Cardiac fibroblast (primary cell): ENCODE data around the gene EPHA3.
A peak's percentile ranks its signal among the peaks of the same experiment; 100 is the strongest.

ENCODE experiments used
- DNase-seq, 2 donors: peaks; one replicate each; pipeline versions ENCODE4 v3.0.0 to v3.0.0-alpha.2; 2010; ENCODE audit warnings: low read depth in 2 of 2
- H3K4me3 ChIP-seq, 2 donors: replicated peaks in 1 of 2; 1 replicate in 1 of 2; 2 replicates in 1 of 2; pipeline ENCODE4 v1.5.1; 2011; ENCODE audit warnings: low read depth in 2 of 2, low read length in 2 of 2, mild to moderate bottlenecking in 2 of 2, moderate library complexity in 1 of 2
- TF ChIP-seq, protein P1 (sequence below): IDR thresholded peaks from one replicate; pipeline ENCODE4 v1.5.1; 2011; ENCODE audit warnings: low read depth, mild to moderate bottlenecking, low read length, inconsistent platforms

The EPHA3 gene

DNA sequence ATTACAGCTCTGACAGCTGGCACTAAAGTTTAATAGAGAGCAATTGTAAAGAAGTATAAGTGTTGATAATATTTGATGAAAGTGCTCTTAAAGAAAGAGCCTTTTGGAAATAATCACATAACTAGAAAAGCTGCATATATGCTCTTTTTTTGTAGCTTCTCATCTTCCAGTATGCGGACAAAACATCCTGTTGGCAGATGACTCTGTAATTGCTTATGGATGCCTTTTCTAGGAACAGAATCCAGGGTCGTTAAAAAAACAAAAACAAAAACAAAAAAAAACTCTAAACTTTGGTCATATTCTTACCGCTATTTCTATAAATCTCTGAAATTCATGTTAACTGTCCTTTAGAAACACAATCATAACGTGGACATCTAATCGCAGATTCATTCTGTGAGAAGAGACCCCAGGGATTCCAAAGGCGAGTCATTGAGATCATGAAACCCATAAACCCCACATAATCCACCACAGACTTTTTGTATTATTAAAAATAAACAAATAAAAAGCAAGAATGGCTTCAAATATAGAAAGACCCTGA is 109.8 kb downstream of the EPHA3 start:
- DNase-seq, result no peak
- H3K4me3 ChIP-seq, result no peak overlapping the region
- TF ChIP-seq, protein P1, sequence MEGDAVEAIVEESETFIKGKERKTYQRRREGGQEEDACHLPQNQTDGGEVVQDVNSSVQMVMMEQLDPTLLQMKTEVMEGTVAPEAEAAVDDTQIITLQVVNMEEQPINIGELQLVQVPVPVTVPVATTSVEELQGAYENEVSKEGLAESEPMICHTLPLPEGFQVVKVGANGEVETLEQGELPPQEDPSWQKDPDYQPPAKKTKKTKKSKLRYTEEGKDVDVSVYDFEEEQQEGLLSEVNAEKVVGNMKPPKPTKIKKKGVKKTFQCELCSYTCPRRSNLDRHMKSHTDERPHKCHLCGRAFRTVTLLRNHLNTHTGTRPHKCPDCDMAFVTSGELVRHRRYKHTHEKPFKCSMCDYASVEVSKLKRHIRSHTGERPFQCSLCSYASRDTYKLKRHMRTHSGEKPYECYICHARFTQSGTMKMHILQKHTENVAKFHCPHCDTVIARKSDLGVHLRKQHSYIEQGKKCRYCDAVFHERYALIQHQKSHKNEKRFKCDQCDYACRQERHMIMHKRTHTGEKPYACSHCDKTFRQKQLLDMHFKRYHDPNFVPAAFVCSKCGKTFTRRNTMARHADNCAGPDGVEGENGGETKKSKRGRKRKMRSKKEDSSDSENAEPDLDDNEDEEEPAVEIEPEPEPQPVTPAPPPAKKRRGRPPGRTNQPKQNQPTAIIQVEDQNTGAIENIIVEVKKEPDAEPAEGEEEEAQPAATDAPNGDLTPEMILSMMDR, result no peak

DNA sequence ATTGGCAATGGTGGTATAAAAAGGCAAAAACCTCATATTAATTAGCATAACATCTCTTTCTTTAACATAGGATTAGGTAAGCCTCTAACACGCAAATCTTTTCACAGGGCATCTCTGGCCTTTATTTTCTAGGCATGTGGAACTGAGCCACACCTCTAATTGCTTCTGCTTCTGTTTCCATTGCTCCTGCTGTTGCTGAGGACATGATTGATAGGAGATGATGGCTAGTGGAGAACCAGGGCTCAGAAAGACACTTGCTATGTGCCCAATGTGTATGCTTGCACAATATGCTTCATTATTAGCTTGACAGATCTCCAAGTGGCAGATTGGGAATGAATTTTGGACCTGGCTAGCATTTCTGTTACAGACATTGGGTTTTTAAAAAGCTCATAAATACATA is 114.5 kb downstream of the EPHA3 start:
- TF ChIP-seq, protein P1, result no peak
- DNase-seq, result no peak
- H3K4me3 ChIP-seq, result no peak overlapping the region

DNA sequence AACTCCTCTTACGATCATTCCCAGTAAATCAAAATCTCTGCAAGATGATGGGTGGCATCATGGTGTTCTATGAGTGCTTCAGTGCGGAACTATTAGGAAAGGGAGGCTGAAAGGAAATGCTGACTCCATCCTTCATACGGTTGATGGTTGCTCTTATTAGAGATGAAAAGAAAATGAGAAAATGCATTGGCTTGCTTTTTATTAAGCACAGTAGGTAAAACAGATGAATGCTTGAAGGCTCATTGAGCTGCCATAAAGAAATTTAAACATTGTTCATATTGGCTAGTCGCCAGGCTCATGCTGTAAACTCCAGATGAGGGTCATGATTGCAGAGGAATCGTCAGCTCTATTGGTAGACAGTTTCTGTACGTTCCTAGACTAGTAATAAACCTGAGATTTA is 115.8 kb downstream of the EPHA3 start:
- DNase-seq, result no peak
- TF ChIP-seq, protein P1, result no peak
- no peak overlapping the region for H3K4me3 ChIP-seq

DNA sequence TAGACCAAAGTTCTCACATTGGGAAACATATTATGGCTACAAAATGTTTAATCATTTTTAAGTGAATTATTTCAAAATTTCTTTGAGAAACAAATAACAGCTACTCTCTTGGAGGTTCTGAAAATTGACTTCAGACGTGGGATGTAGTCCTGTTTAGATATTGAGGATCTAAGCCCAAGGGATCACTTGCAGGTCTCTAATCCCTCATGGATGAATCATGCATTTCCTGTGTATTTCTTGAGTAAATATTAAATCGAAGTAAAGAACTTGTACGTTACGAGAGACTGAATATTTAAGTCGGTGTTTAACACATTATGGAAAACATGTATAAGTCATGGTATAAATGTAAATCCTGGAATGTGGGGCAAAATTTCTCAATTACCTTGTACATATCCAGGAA is 119.8 kb downstream of the EPHA3 start:
- peak; percentile 3 to 60 for DNase-seq
- TF ChIP-seq, protein P1, result no peak
- no peak overlapping the region for H3K4me3 ChIP-seq

DNA sequence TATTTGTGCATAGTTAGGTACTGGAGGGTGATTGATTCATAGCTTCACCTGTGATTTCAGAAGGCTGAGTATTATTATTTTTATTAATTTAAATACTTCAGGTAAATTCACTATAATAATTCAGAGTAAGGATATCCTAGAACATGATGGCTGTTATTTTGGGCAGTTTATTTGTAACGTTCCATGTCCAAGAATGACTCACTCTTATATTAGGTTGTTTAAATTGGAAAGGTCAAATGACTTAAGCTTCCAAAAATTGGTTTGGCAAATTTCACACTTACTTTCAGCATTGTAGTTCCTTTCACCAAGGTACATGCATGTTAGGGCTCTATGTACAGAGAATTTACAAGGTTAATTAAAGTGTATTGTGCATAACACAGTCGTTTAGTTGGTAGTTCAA is 120.2 kb downstream of the EPHA3 start:
- peak in 1 of 2 donors; percentile 46 for DNase-seq
- TF ChIP-seq, protein P1, result no peak
- no peak overlapping the region for H3K4me3 ChIP-seq

DNA sequence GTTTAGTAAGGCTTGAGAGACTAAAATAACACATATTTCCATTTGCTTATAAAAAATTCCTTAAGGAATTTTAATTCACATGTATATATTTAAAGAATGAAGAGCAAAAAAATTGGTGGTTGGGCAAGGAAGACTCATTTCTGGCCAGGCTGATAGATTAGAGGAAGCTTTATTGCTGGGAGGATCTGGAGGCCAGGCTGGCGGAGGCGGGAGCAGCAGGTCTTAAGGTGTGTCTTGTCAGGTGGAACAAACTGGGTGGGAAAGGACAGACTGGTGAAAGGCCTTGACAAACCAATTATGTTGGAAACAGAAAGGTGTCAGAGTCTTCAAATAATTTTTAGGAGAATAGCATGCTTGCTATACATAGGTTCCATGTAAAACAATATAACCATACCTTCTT is 124.7 kb downstream of the EPHA3 start:
- TF ChIP-seq, protein P1, result no peak

DNA sequence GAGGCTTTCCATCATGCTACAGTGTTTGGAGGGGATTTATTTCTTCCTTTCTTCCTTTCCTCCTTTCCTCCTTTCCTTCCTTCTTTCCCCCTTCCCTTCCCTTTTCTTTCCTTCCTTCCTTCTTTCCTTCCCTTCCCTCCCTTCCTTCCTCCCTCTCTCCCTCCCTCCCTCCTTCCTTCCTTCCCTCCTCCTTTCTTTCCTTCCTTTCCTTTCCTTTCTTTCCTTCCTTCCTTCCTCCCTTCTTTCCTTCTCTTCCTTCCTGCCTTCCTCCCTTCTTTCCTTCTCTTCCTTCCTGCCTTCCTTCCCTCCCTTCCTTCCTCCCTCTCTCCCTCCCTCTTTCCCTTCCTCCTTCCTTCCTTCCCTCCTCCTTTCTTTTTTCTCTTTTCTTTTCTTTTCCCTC is 127.2 kb downstream of the EPHA3 start:
- TF ChIP-seq, protein P1, result no peak
- H3K4me3 ChIP-seq, result no peak overlapping the region
- no peak for DNase-seq

More for the DNA sequence above, 124.7 kb downstream of the EPHA3 start:
- H3K4me3 ChIP-seq, result no peak overlapping the region
- DNase-seq, result no peak
